CD4-positive, alpha-beta T cell (primary cell): ENCODE measurements around the gene TGFB1I1. TPM values are rescaled to one million over a fixed set of nuclear protein-coding genes. Genes with fewer than 3 reads are reported as not detected.

Source experiments
- ATAC-seq: fragments of 200-7000 bp; cut with Tn5 transposase; one replicate; pipeline ENCODE4 v1.10.0; 2022; ENCODE audit warnings: mild to moderate bottlenecking; ENCODE audit not compliant: poor library complexity
- CTCF ChIA-PET: fragments of 350-600 bp; sonication (Branson Sonifier 250); formaldehyde crosslinking; loops from one replicate; lab custom pipeline; 2021; ENCODE audit warnings: antibody characterized with exemption, inconsistent platforms; lab: Charles Lee
- POLR2A ChIA-PET: fragments of 350-600 bp; sonication (Branson Sonifier 250); formaldehyde crosslinking; loops from one replicate; lab custom pipeline; 2021; ENCODE audit warnings: antibody characterized with exemption, inconsistent platforms; lab: Charles Lee
- DNase-seq, 14 experiments: peaks; one replicate each; pipeline ENCODE4 v3.0.0-alpha.2; 2013 to 2020; ENCODE audit warnings: mixed read lengths in 2 of 14
- H3K27ac ChIP-seq, 2 donors: one replicate each; pipeline versions ENCODE4 v1.5.1 to v1.7.0; 2013; ENCODE audit warnings: low read length in 2 of 2, low read depth in 1 of 2, mild to moderate bottlenecking in 1 of 2
- H3K27me3 ChIP-seq, 2 experiments: 1 replicate in 1 of 2; 2 replicates in 1 of 2; pipeline versions ENCODE4 v1.6.1 to v1.7.0; 2013; ENCODE audit warnings: low read length in 2 of 2, control low read depth in 1 of 2, mild to moderate bottlenecking in 1 of 2, moderate library complexity in 1 of 2; ENCODE audit not compliant: insufficient read depth in 2 of 2, control insufficient read depth in 1 of 2
- H3K36me3 ChIP-seq: one replicate; pipeline ENCODE4 v1.6.1; 2013; ENCODE audit warnings: low read length, control low read depth; ENCODE audit not compliant: insufficient read depth
- H3K4me1 ChIP-seq: one replicate; pipeline ENCODE4 v1.6.1; 2013; ENCODE audit warnings: low read length, control low read depth; ENCODE audit not compliant: insufficient read depth
- H3K4me3 ChIP-seq: one replicate; pipeline ENCODE4 v1.5.1; 2013; ENCODE audit warnings: mild to moderate bottlenecking, low read length, moderate library complexity
- H3K9me3 ChIP-seq, 2 experiments: 1 replicate in 1 of 2; 2 replicates in 1 of 2; pipeline versions ENCODE4 v1.6.1 to v1.7.0; 2013; ENCODE audit warnings: low read length in 2 of 2, mild to moderate bottlenecking in 2 of 2, control low read depth in 1 of 2, moderate library complexity in 1 of 2; ENCODE audit not compliant: control insufficient read depth in 1 of 2, insufficient read depth in 1 of 2
- H3K27ac Mint-ChIP-seq: one replicate; pipeline ENCODE4 v1.8.0; 2020; ENCODE audit warnings: mixed read lengths
- H3K27me3 Mint-ChIP-seq: one replicate; pipeline ENCODE4 v1.8.0; 2021; ENCODE audit warnings: mixed read lengths
- H3K36me3 Mint-ChIP-seq: one replicate; pipeline ENCODE4 v1.8.0; 2021; ENCODE audit warnings: low read depth, mixed read lengths
- H3K4me1 Mint-ChIP-seq: one replicate; pipeline ENCODE4 v1.8.0; 2021; ENCODE audit warnings: low read depth, mixed read lengths
- H3K4me3 Mint-ChIP-seq: one replicate; pipeline ENCODE4 v1.8.0; 2020; ENCODE audit warnings: mild to moderate bottlenecking, mixed read lengths
- H3K9me3 Mint-ChIP-seq: one replicate; pipeline ENCODE4 v1.8.0; 2020; ENCODE audit warnings: mixed read lengths
- intact Hi-C, 2 experiments: fragments of 100-400 bp; cut with DNase I in 1 of 2; cut with micrococcal nuclease in 1 of 2; formaldehyde crosslinking; loops; one replicate each; pipeline versions ENCODE4 v1.15.1 to v1.9.0; 2023 to 2025; cut with DNase I, micrococcal nuclease
- total RNA-seq, 174 experiments: library from RNA in 2 of 174; stranded (reverse) in 2 of 174; gene quantifications; one replicate each; pipeline ENCODE4 v1.2.3 and lab custom pipeline; 2021 to 2026
- TF ChIP-seq, protein P1 (sequence below): fragments of 200-600 bp; IDR thresholded peaks from one replicate; pipeline ENCODE4 v1.8.0; 2022; ENCODE audit warnings: antibody characterized with exemption, mild to moderate bottlenecking

TGFB1I1 gene
- total RNA-seq, 2 experiments from 2014 or later: 0.36 to 0.42 TPM

DNA sequence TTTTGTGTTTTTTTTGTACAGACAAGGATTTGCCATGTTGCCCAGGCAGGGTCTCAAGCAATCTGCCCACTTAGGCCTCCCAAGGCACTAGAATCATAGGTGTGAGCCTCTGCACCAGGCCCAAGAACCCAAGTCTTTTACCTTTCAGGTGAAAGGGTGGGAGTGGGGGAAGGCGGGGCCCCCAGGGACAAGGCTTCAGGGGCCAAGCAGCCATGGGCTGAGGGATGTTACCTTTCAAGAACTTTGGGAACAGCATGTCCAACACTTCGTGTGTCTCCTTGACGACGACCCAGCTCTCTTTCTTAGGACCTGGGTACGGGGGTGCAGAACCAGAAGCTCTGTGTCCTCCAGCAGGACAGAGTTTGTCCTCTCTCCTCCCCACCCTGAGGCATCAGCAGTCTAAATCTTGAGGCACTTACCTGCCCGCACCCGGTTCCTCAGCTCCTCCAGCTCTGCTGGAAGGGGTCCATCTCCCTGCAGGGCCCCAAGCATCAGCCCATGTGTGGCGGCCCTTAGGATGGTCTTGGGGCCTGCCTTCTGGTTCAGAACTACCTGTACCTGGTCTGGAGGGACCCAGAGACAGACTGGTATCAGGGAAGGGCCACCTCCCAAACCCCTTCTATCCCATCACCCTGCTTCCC lies 19.9 kb downstream of the TGFB1I1 start:
- ATAC-seq (no peak), DNase-seq (no peak)
- no peaks in the 10 kb centered on the region for H3K27me3 Mint-ChIP-seq
- intact Hi-C loops: no loop called here
- no peak overlapping the region for H3K27ac ChIP-seq
- peaks cover 7% of the 10 kb centered on the region for H3K4me1 Mint-ChIP-seq
- H3K4me3 ChIP-seq: no peak overlapping the region
- peaks cover 16% of the 10 kb centered on the region for H3K4me1 ChIP-seq
- POLR2A ChIA-PET: interaction anchor here (1.1 to 1.7 kb wide), 2 partner anchors 17 to 31 kb away, joined by 3 to 7 read pairs; partner anchors contain the start of gene RUSF1
- no peaks in the 10 kb centered on the region for H3K9me3 Mint-ChIP-seq
- CTCF ChIA-PET: no interaction called here
- peaks cover 55% of the 10 kb centered on the region for H3K36me3 Mint-ChIP-seq
- H3K27me3 ChIP-seq: no peaks in the 10 kb centered on the region
- no peaks in the 10 kb centered on the region for H3K9me3 ChIP-seq
- H3K27ac Mint-ChIP-seq: no peak overlapping the region
- peak overlapping the region; percentile 67 for H3K4me3 Mint-ChIP-seq
- H3K36me3 ChIP-seq: peaks cover 31% of the 10 kb centered on the region
- TF ChIP-seq, protein P1, sequence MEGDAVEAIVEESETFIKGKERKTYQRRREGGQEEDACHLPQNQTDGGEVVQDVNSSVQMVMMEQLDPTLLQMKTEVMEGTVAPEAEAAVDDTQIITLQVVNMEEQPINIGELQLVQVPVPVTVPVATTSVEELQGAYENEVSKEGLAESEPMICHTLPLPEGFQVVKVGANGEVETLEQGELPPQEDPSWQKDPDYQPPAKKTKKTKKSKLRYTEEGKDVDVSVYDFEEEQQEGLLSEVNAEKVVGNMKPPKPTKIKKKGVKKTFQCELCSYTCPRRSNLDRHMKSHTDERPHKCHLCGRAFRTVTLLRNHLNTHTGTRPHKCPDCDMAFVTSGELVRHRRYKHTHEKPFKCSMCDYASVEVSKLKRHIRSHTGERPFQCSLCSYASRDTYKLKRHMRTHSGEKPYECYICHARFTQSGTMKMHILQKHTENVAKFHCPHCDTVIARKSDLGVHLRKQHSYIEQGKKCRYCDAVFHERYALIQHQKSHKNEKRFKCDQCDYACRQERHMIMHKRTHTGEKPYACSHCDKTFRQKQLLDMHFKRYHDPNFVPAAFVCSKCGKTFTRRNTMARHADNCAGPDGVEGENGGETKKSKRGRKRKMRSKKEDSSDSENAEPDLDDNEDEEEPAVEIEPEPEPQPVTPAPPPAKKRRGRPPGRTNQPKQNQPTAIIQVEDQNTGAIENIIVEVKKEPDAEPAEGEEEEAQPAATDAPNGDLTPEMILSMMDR: no peak

DNA sequence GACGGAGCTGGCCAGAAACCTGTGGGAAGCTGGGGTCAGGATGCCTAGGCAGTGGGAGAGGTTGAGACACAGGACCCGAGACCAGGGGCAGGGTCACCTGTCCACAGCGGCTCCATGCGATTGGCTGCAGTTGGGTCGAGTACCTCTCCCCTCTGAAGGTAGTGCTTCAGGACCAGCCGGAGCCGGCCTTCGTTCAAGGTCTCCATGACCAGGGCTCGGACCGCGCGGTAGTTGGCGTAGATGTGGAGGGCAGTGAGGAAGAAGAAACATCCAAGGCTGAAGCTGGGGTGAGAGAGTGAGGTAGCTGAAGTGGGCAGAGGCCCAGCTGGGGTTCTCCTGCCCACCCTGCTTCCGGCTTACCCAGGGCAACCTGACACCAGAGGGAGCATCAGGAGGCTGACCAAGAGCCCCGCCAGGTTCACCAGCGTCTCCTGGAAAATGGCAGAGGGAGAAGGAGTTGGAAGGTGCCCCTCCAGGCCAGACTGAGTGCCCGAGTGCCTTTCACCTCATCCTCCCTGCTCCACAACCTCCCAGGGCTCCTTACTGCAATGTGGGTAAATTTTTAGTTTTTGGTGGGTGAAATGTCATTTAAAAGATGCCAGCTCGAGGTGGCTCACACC lies 21.7 kb downstream of the TGFB1I1 start:
- Mint-ChIP-seq H3K4me3 (no peak overlapping the region), H3K27me3 (no peaks in the 10 kb centered on the region), H3K4me1 (no peaks in the 10 kb centered on the region), H3K36me3 (peaks cover 67% of the 10 kb centered on the region), H3K27ac (no peak overlapping the region), H3K9me3 (no peaks in the 10 kb centered on the region)
- CTCF ChIA-PET: no interaction called here
- Histone ChIP-seq H3K27ac (no peak overlapping the region), H3K4me1 (no peaks in the 10 kb centered on the region), H3K36me3 (peaks cover 47% of the 10 kb centered on the region), H3K9me3 (no peaks in the 10 kb centered on the region), H3K27me3 (no peaks in the 10 kb centered on the region), H3K4me3 (no peak overlapping the region)
- POLR2A ChIA-PET: no interaction called here
- intact Hi-C loops: no loop called here
- DNase-seq: no peak
- TF ChIP-seq, protein P1: no peak
- ATAC-seq: no peak

- intact Hi-C loops: no loop called here
- Histone ChIP-seq H3K27me3 (no peaks in the 10 kb centered on the region), H3K36me3 (peaks cover 67% of the 10 kb centered on the region), H3K27ac (no peak overlapping the region), H3K4me1 (no peaks in the 10 kb centered on the region), H3K4me3 (no peak overlapping the region), H3K9me3 (no peaks in the 10 kb centered on the region)
- CTCF ChIA-PET: no interaction called here
- Mint-ChIP-seq H3K27ac (no peak overlapping the region), H3K4me3 (no peak overlapping the region), H3K4me1 (peaks cover 7% of the 10 kb centered on the region), H3K36me3 (peaks cover 80% of the 10 kb centered on the region), H3K9me3 (no peaks in the 10 kb centered on the region), H3K27me3 (no peaks in the 10 kb centered on the region)
- ATAC-seq: no peak
- no peak for DNase-seq
- TF ChIP-seq, protein P1: no peak
- POLR2A ChIA-PET: interaction anchor here (1.3 to 2.8 kb wide), 2 partner anchors 10 to 12 kb away, joined by 4 to 9 read pairs; partner anchors contain the start of gene RUSF1
Observed at GRCh38 chr16:31496670-31497069, 24.7 kb downstream of the TGFB1I1 start.
